Stimulated activated naive CD8-positive, alpha-beta T cell treated with anti-CD3 and anti-CD28 coated beads, Interleukin-15, amount 100 ng/mL, for 72 hours (primary cell): ENCODE data around the gene GLG1.
"Not testable (repeated sequence)": the region's sequence is repeated elsewhere in the genome, so short reads cannot be mapped to it uniquely, and the experiment has no call there.

Experiments used
- ATAC-seq: fragments of 150-1000 bp; cut with Tn5 transposase; 2 replicates; pipeline ENCODE4 v1.10.0; 2021; ENCODE audit warnings: mild to moderate bottlenecking, moderate library complexity
- DNase-seq, 2 donors: peaks; one replicate each; pipeline ENCODE4 v3.0.0; 2021 to 2022
- H3K27ac Mint-ChIP-seq, 2 donors: one replicate each; pipeline ENCODE4 v1.8.0; 2022; ENCODE audit warnings: mild to moderate bottlenecking in 2 of 2, mixed read lengths in 2 of 2, moderate library complexity in 2 of 2
- H3K27me3 Mint-ChIP-seq: one replicate; pipeline ENCODE4 v1.8.0; 2022; ENCODE audit warnings: mixed read lengths
- H3K4me1 Mint-ChIP-seq: one replicate; pipeline ENCODE4 v1.8.0; 2022; ENCODE audit warnings: mild to moderate bottlenecking, mixed read lengths
- H3K4me3 Mint-ChIP-seq, 2 donors: one replicate each; pipeline ENCODE4 v1.8.0; 2022; ENCODE audit warnings: mild to moderate bottlenecking in 2 of 2, mixed read lengths in 2 of 2, moderate library complexity in 1 of 2
- H3K9me3 Mint-ChIP-seq, 2 donors: one replicate each; pipeline ENCODE4 v1.8.0; 2022; ENCODE audit warnings: mixed read lengths in 2 of 2

Gene GLG1

GRCh38 chr16:74412775-74413390 lies 194.0 kb downstream of the GLG1 start:
- DNase-seq, H3K27ac Mint-ChIP-seq, H3K9me3 Mint-ChIP-seq, H3K27me3 Mint-ChIP-seq, H3K4me3 Mint-ChIP-seq, ATAC-seq, H3K4me1 Mint-ChIP-seq: not testable (repeated sequence)

- not testable (repeated sequence) for DNase-seq, H3K27ac Mint-ChIP-seq, ATAC-seq, H3K9me3 Mint-ChIP-seq, H3K27me3 Mint-ChIP-seq, H3K4me1 Mint-ChIP-seq, H3K4me3 Mint-ChIP-seq
These were observed 194.7 kb downstream of the GLG1 start for GRCh38 chr16:74412138-74412774.

- not testable (repeated sequence) for DNase-seq, H3K27ac Mint-ChIP-seq, H3K27me3 Mint-ChIP-seq, H3K4me3 Mint-ChIP-seq, H3K9me3 Mint-ChIP-seq, H3K4me1 Mint-ChIP-seq, ATAC-seq
These were observed 195.9 kb downstream of the GLG1 start for GRCh38 chr16:74410981-74411380.

GRCh38 chr16:74410057-74410957 lies 196.6 kb downstream of the GLG1 start:
- not testable (repeated sequence) for DNase-seq, H3K4me1 Mint-ChIP-seq, H3K9me3 Mint-ChIP-seq, H3K4me3 Mint-ChIP-seq, H3K27ac Mint-ChIP-seq, H3K27me3 Mint-ChIP-seq
- ATAC-seq: peak; percentile 18

- not testable (repeated sequence) for H3K27me3 Mint-ChIP-seq, H3K9me3 Mint-ChIP-seq, H3K4me1 Mint-ChIP-seq, H3K27ac Mint-ChIP-seq, DNase-seq, H3K4me3 Mint-ChIP-seq
- peak; percentile 11 for ATAC-seq
These were observed 197.5 kb downstream of the GLG1 start for GRCh38 chr16:74409185-74409981.

GRCh38 chr16:74407362-74407705 lies 199.6 kb downstream of the GLG1 start:
- peak overlapping the region in 1 of 2 donors; percentile 19 for H3K4me3 Mint-ChIP-seq
- H3K27ac Mint-ChIP-seq, H3K4me1 Mint-ChIP-seq, H3K9me3 Mint-ChIP-seq, H3K27me3 Mint-ChIP-seq, DNase-seq: not testable (repeated sequence)
- ATAC-seq: peak; percentile 3

GRCh38 chr16:74406600-74407361 lies 200.1 kb downstream of the GLG1 start:
- H3K9me3 Mint-ChIP-seq, DNase-seq, H3K27ac Mint-ChIP-seq, H3K4me3 Mint-ChIP-seq, H3K4me1 Mint-ChIP-seq, H3K27me3 Mint-ChIP-seq: not testable (repeated sequence)
- ATAC-seq: peak; percentile 67

GRCh38 chr16:74404148-74404933 lies 202.6 kb downstream of the GLG1 start:
- H3K9me3 Mint-ChIP-seq, H3K27ac Mint-ChIP-seq, DNase-seq, ATAC-seq, H3K27me3 Mint-ChIP-seq, H3K4me3 Mint-ChIP-seq, H3K4me1 Mint-ChIP-seq: not testable (repeated sequence)

GRCh38 chr16:74400238-74400637 lies 206.7 kb downstream of the GLG1 start:
- peak overlapping the region in 1 of 2 donors; percentile 77 for H3K27ac Mint-ChIP-seq
- H3K4me3 Mint-ChIP-seq, DNase-seq, ATAC-seq, H3K27me3 Mint-ChIP-seq, H3K9me3 Mint-ChIP-seq, H3K4me1 Mint-ChIP-seq: not testable (repeated sequence)

- not testable (repeated sequence) for H3K27me3 Mint-ChIP-seq, H3K4me1 Mint-ChIP-seq, H3K4me3 Mint-ChIP-seq, H3K27ac Mint-ChIP-seq, DNase-seq, H3K9me3 Mint-ChIP-seq
- ATAC-seq: peak; percentile 31
These were observed 208.6 kb downstream of the GLG1 start for GRCh38 chr16:74398212-74398895.
